NCI-H1930 (cell line): ENCODE results near the gene NRBF2.
"Not testable (repeated sequence)": the region's sequence is repeated elsewhere in the genome, so short reads cannot be mapped to it uniquely, and the experiment has no call there.

Experiments
- DNase-seq, 2 experiments: peaks; one replicate each; lab custom pipeline; 2025; lab: John Stamatoyannopoulos, UW

The NRBF2 gene

GRCh38 chr10:63133056-63133820, at the start of gene NRBF2:
Gene NRBF2 (plus strand): TSS chr10:63133328. CDS start chr10:63133471, 143 bp downstream.
- peak; percentile 91 to 95 for DNase-seq

GRCh38 chr10:63083406-63083805, 49.7 kb upstream of the NRBF2 start:
- not testable (repeated sequence) for DNase-seq

- peak; percentile 12 to 26 for DNase-seq
Observed at GRCh38 chr10:63083904-63084689, 49.0 kb upstream of the NRBF2 start.

- DNase-seq: no peak
Observed at GRCh38 chr10:63084690-63085382, 48.3 kb upstream of the NRBF2 start.

GRCh38 chr10:63093227-63093626, 39.9 kb upstream of the NRBF2 start:
- DNase-seq: no peak

GRCh38 chr10:63094405-63094804, 38.7 kb upstream of the NRBF2 start:
- no peak for DNase-seq

GRCh38 chr10:63094881-63095280, 38.2 kb upstream of the NRBF2 start:
- DNase-seq: no peak

- DNase-seq: no peak
Observed at GRCh38 chr10:63099734-63100133, 33.4 kb upstream of the NRBF2 start.

- DNase-seq: not testable (repeated sequence)
Observed at GRCh38 chr10:63101091-63101490, 32.0 kb upstream of the NRBF2 start.

- not testable (repeated sequence) for DNase-seq
Observed at GRCh38 chr10:63102279-63102883, 30.7 kb upstream of the NRBF2 start.

- DNase-seq: not testable (repeated sequence)
Observed at GRCh38 chr10:63103178-63103577, 29.9 kb upstream of the NRBF2 start.

- no peak for DNase-seq
Observed at GRCh38 chr10:63103971-63104409, 29.1 kb upstream of the NRBF2 start.

GRCh38 chr10:63105225-63106110, 27.7 kb upstream of the NRBF2 start:
- DNase-seq: no peak

GRCh38 chr10:63106111-63106755, 26.9 kb upstream of the NRBF2 start:
- no peak for DNase-seq

GRCh38 chr10:63107943-63108437, 25.1 kb upstream of the NRBF2 start:
- no peak for DNase-seq

- no peak for DNase-seq
Observed at GRCh38 chr10:63110940-63111339, 22.2 kb upstream of the NRBF2 start.

- DNase-seq: no peak
Observed at GRCh38 chr10:63114031-63114814, 18.9 kb upstream of the NRBF2 start.

GRCh38 chr10:63115732-63116383, 17.3 kb upstream of the NRBF2 start:
- no peak for DNase-seq
